CD4-positive, alpha-beta memory T cell (primary cell): ENCODE results near the gene KRTAP4-4. TPM values are rescaled to one million over a fixed set of nuclear protein-coding genes. Genes with fewer than 3 reads are reported as not detected.
"Not testable (repeated sequence)": the region's sequence is repeated elsewhere in the genome, so short reads cannot be mapped to it uniquely, and the experiment has no call there.

ENCODE experiments used
- CTCF ChIA-PET: fragments of 350-600 bp; sonication (Branson Sonifier 250); formaldehyde crosslinking; loops from one replicate; lab custom pipeline; 2021; ENCODE audit warnings: inconsistent platforms; ENCODE audit not compliant: partially characterized antibody; lab: Charles Lee
- POLR2A ChIA-PET: fragments of 350-600 bp; sonication (Branson Sonifier 250); formaldehyde crosslinking; loops from one replicate; lab custom pipeline; 2021; ENCODE audit not compliant: partially characterized antibody; lab: Charles Lee
- DNase-seq, 5 donors: peaks; one replicate each; pipeline versions ENCODE4 v3.0.0 to v3.0.0-alpha.2; 2020 to 2022; ENCODE audit warnings: mixed read lengths in 1 of 5
- H3K27ac ChIP-seq: one replicate; pipeline ENCODE4 v1.7.0; 2013; ENCODE audit warnings: low read depth, low read length
- H3K27me3 ChIP-seq: 2 replicates; pipeline ENCODE4 v1.7.0; 2013; ENCODE audit warnings: mild to moderate bottlenecking, low read length, moderate library complexity; ENCODE audit not compliant: insufficient read depth
- H3K36me3 ChIP-seq: 2 replicates; pipeline ENCODE4 v1.7.0; 2013; ENCODE audit warnings: mild to moderate bottlenecking, low read length, moderate library complexity; ENCODE audit not compliant: insufficient read depth
- H3K4me1 ChIP-seq: 2 replicates; pipeline ENCODE4 v1.7.0; 2013; ENCODE audit warnings: mild to moderate bottlenecking, low read length, moderate library complexity; ENCODE audit not compliant: insufficient read depth
- H3K4me3 ChIP-seq, 2 donors: one replicate each; pipeline ENCODE4 v1.7.0; 2013; ENCODE audit warnings: low read length in 2 of 2, mild to moderate bottlenecking in 1 of 2
- H3K9me3 ChIP-seq, 2 donors: one replicate each; pipeline ENCODE4 v1.7.0; 2013; ENCODE audit warnings: low read length in 2 of 2, control low read depth in 1 of 2; ENCODE audit not compliant: control insufficient read depth in 1 of 2
- H3K27ac Mint-ChIP-seq, 7 donors: one replicate each; pipeline ENCODE4 v1.8.0; 2020 to 2021; ENCODE audit warnings: mixed read lengths in 7 of 7, mild to moderate bottlenecking in 6 of 7, inconsistent platforms in 3 of 7, moderate library complexity in 3 of 7
- H3K27me3 Mint-ChIP-seq, 2 donors: one replicate each; pipeline ENCODE4 v1.8.0; 2020 to 2021; ENCODE audit warnings: mixed read lengths in 2 of 2
- H3K36me3 Mint-ChIP-seq, 2 donors: one replicate each; pipeline ENCODE4 v1.8.0; 2020 to 2021; ENCODE audit warnings: mixed read lengths in 2 of 2, inconsistent platforms in 1 of 2, mild to moderate bottlenecking in 1 of 2
- H3K4me1 Mint-ChIP-seq, 4 donors: one replicate each; pipeline ENCODE4 v1.8.0; 2020 to 2021; ENCODE audit warnings: mixed read lengths in 4 of 4, mild to moderate bottlenecking in 1 of 4
- H3K4me3 Mint-ChIP-seq, 8 donors: one replicate each; pipeline ENCODE4 v1.8.0; 2020 to 2021; ENCODE audit warnings: mixed read lengths in 8 of 8, mild to moderate bottlenecking in 7 of 8, moderate library complexity in 6 of 8, inconsistent platforms in 3 of 8
- H3K9me3 Mint-ChIP-seq, 8 donors: one replicate each; pipeline ENCODE4 v1.8.0; 2020 to 2021; ENCODE audit warnings: mixed read lengths in 8 of 8, mild to moderate bottlenecking in 5 of 8, inconsistent platforms in 3 of 8, moderate library complexity in 1 of 8
- intact Hi-C: fragments of 100-400 bp; cut with micrococcal nuclease; formaldehyde crosslinking; loops from one replicate; pipeline ENCODE4 v1.15.1; 2023
- polyA plus RNA-seq, 2 donors: library from polyadenylated mRNA; unstranded; fragments of 300-500 nt; fragmentation: Illumina TruSeq; gene quantifications; one replicate each; pipeline ENCODE4 v1.2.3, GENCODE V29; 2021
- total RNA-seq, 2 experiments: library from RNA; stranded (reverse); gene quantifications; one replicate each; pipeline ENCODE4 v1.2.3, GENCODE V29; 2021

KRTAP4-4 gene
- total RNA-seq (not detected), polyA plus RNA-seq (not detected)

DNA sequence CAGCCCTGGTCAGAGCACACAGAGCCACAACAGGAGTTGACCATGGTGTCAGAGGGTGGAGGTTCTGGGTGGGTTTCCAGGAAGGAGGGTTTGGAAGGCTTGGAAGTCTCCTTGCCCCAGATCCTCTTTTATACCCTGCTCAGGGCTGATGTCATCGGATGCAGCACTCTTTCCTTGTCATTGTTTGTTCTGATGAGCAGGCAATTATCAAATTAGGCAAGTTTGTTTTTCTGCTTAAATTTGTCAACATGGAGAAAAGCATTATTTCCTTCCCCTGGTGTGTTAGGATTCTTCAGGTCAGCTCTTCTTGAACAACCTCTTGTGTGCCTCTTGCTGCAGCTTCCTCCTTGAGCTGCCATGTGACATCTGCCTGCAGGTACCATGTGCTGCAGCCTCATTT lies at the start of gene KRTAP4-4:
TSS of gene KRTAP4-4 (minus strand) at position 101 of the 400 bp plus-strand sequence. CDS start at position 44, 57 bp downstream.
- Histone ChIP-seq H3K4me3 (no peak within 1 kb of the TSS), H3K4me1 (no peaks in the 10 kb centered on the region), H3K36me3 (no peaks in the 10 kb centered on the region), H3K9me3 (no peaks in the 10 kb centered on the region), H3K27me3 (peaks cover 3% of the 10 kb centered on the region), H3K27ac (no peak within 1 kb of the TSS)
- intact Hi-C loops = no loop called here
- no peaks in the 10 kb centered on the region for H3K36me3 Mint-ChIP-seq
- H3K4me1 Mint-ChIP-seq = no peaks in the 10 kb centered on the region
- H3K9me3 Mint-ChIP-seq = no peaks in the 10 kb centered on the region
- CTCF ChIA-PET = no interaction called here
- peaks cover 14 to 21% of the 10 kb centered on the region in 2 donors for H3K27me3 Mint-ChIP-seq
- POLR2A ChIA-PET = interaction anchor here (0.5 kb wide), 1 partner anchor 1660 kb away, joined by 3 read pairs; no protein-coding TSS in a partner anchor
- H3K27ac Mint-ChIP-seq = peak within 1 kb of the TSS in 1 of 7 donors; percentile 70
- no peak within 1 kb of the TSS for H3K4me3 Mint-ChIP-seq
- DNase-seq = no peak

DNA sequence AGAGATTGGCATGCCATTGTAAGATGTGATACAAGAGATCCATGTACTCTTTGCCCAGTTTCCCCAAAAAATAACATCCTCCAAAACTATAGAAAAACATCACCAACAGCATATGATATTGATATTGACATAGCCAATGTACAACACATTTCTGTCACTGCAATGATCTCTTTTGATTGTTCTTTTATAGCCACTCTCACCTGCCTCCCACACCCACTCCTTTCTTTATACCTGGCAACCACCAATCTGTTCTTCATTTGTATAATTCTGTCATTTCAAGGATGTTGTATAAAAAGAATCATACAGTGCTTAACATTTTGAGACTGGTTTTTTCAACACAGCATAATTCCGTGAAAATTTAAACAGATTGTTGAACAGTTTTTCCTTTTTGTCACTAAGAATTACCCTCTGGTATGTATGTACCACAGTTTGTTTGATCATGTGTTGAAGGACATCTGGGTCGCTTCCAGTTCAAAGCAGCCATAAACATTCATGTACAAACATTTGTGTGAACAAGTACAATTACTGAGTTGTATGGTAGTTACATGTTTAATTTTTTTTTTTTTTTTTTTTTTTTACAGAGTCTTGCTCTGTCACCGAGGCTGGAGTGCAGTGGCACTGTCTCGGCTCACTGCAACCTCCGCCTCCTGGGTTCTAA lies 39.0 kb upstream of the KRTAP4-4 start:
- Histone ChIP-seq H3K27me3 (no peaks in the 10 kb centered on the region), H3K36me3 (no peaks in the 10 kb centered on the region), H3K4me3 (no peak overlapping the region), H3K4me1 (no peaks in the 10 kb centered on the region), H3K9me3 (no peaks in the 10 kb centered on the region), H3K27ac (no peak overlapping the region)
- peaks cover 0 to 1% (median 0%) of the 10 kb centered on the region in 4 donors for H3K4me1 Mint-ChIP-seq
- H3K9me3 Mint-ChIP-seq = peaks cover 0 to 8% (median 2%) of the 10 kb centered on the region in 8 donors
- no peak for DNase-seq
- ChIA-PET POLR2A (no interaction called here), CTCF (no interaction called here)
- H3K27ac Mint-ChIP-seq = no peak overlapping the region
- intact Hi-C loops = no loop called here
- H3K36me3 Mint-ChIP-seq = no peaks in the 10 kb centered on the region
- no peak overlapping the region for H3K4me3 Mint-ChIP-seq
- H3K27me3 Mint-ChIP-seq = peaks cover 0 to 6% of the 10 kb centered on the region in 2 donors

DNA sequence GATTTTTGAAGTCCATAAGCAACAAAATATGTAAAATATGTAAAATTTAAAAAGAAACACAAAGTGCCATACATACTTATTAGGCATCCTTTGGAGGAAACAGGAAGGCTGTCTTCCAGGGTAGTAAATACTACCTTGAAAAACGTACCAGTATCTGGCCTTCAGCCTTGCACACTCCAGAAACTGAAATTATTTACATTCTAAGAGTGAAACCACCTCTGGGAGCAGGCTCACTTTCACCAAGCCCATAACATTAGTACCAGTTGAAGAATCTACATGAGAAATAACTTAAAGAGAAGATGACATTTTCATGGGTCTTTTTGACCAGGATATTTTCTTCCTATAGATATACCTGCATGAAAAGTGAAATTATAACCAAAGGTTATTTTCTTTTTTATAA lies 35.5 kb upstream of the KRTAP4-4 start:
- DNase-seq = no peak
- H3K4me1 ChIP-seq = no peaks in the 10 kb centered on the region
- no peaks in the 10 kb centered on the region for H3K9me3 ChIP-seq
- no peaks in the 10 kb centered on the region for H3K36me3 Mint-ChIP-seq
- peaks cover 0 to 9% (median 5%) of the 10 kb centered on the region in 8 donors for H3K9me3 Mint-ChIP-seq
- no peaks in the 10 kb centered on the region for H3K27me3 ChIP-seq
- H3K36me3 ChIP-seq = no peaks in the 10 kb centered on the region
- POLR2A ChIA-PET = no interaction called here
- no peak overlapping the region for H3K27ac ChIP-seq
- H3K4me3 ChIP-seq = no peak overlapping the region
- peaks cover 0 to 5% (median under 1%) of the 10 kb centered on the region in 4 donors for H3K4me1 Mint-ChIP-seq
- no peak overlapping the region for H3K27ac Mint-ChIP-seq
- CTCF ChIA-PET = no interaction called here
- H3K4me3 Mint-ChIP-seq = no peak overlapping the region
- intact Hi-C loops = no loop called here
- peaks cover 1 to 12% of the 10 kb centered on the region in 2 donors for H3K27me3 Mint-ChIP-seq

DNA sequence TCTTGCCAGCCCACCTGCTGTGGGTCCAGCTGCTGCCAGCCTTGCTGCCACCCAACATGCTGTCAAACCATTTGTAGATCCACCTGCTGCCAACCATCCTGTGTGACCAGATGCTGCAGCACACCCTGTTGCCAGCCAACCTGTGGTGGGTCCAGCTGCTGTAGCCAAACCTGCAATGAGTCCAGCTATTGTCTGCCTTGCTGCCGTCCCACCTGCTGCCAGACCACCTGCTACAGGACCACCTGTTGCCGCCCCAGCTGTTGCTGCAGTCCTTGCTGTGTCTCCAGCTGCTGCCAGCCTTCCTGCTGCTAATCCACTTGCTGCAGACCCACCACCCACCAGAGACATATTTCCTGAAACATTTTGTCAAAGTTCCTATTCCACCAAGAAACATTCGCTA lies 29.8 kb upstream of the KRTAP4-4 start:
- no peak overlapping the region for H3K27ac ChIP-seq
- no peaks in the 10 kb centered on the region for H3K36me3 Mint-ChIP-seq
- no peaks in the 10 kb centered on the region for H3K4me1 ChIP-seq
- H3K9me3 Mint-ChIP-seq = peaks cover 0 to 5% (median 1%) of the 10 kb centered on the region in 8 donors
- H3K4me3 ChIP-seq = no peak overlapping the region
- intact Hi-C loops = no loop called here
- no peak for DNase-seq
- ChIA-PET CTCF (no interaction called here), POLR2A (no interaction called here)
- H3K9me3 ChIP-seq = no peaks in the 10 kb centered on the region
- peaks cover 9 to 27% of the 10 kb centered on the region in 2 donors for H3K27me3 Mint-ChIP-seq
- H3K27me3 ChIP-seq = no peaks in the 10 kb centered on the region
- H3K36me3 ChIP-seq = no peaks in the 10 kb centered on the region
- H3K27ac Mint-ChIP-seq = no peak overlapping the region
- no peak overlapping the region for H3K4me3 Mint-ChIP-seq
- peaks cover 0 to 5% (median 0%) of the 10 kb centered on the region in 4 donors for H3K4me1 Mint-ChIP-seq

DNA sequence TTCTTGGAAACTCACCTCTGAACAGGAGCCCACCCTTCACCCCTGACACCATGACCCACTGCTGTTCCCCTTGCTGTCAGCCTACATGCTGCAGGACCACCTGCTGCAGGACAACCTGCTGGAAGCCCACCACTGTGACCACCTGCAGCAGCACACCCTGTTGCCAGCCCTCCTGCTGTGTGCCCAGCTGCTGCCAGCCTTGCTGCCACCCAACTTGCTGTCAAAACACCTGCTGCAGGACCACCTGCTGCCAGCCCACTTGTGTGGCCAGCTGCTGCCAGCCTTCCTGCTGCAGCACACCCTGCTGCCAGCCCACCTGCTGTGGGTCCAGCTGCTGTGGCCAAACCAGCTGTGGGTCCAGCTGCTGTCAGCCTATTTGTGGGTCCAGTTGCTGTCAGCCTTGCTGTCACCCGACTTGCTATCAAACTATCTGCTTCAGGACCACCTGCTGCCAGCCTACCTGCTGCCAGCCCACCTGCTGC lies 29.3 kb upstream of the KRTAP4-4 start, which contains the start of gene KRTAP9-1:
TSS of gene KRTAP9-1 (plus strand) at position 51 of the 482 bp plus-strand sequence. CDS start at position 51, 0 bp downstream.
- H3K9me3 Mint-ChIP-seq, H3K4me3 ChIP-seq, H3K27ac ChIP-seq, H3K4me3 Mint-ChIP-seq, H3K9me3 ChIP-seq, POLR2A ChIA-PET, H3K36me3 ChIP-seq, H3K36me3 Mint-ChIP-seq, DNase-seq, CTCF ChIA-PET, H3K27me3 ChIP-seq, H3K4me1 ChIP-seq, intact Hi-C loops, H3K27ac Mint-ChIP-seq, H3K4me1 Mint-ChIP-seq: not testable (repeated sequence)
- peaks cover 9 to 27% of the 10 kb centered on the region in 2 donors for H3K27me3 Mint-ChIP-seq

DNA sequence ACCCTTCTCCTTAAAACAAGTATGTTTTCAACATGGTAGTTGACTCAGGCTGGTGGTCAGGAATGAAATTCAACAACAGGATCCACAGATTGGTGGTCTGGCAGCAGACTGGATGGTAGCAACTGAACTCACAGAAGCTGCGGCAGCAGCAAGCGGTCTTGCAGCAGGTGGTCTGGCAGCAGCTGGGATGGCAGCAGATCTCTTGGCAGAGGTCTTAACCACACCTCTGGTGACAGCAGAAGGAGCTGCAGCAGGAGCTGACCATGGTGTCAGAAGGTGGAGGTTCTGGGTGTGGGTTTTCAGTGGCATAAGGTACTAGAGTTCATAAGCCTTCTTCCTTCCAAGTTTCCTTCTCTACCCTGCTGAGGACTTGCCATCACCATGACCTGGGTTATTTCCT lies 26.3 kb upstream of the KRTAP4-4 start:
- Histone ChIP-seq H3K36me3 (no peaks in the 10 kb centered on the region), H3K27ac (no peak overlapping the region), H3K4me1 (no peaks in the 10 kb centered on the region), H3K4me3 (no peak overlapping the region), H3K9me3 (no peaks in the 10 kb centered on the region), H3K27me3 (no peaks in the 10 kb centered on the region)
- no peak for DNase-seq
- POLR2A ChIA-PET = no interaction called here
- intact Hi-C loops = no loop called here
- Mint-ChIP-seq H3K27ac (no peak overlapping the region), H3K36me3 (no peaks in the 10 kb centered on the region), H3K27me3 (peaks cover 9 to 32% of the 10 kb centered on the region in 2 donors), H3K9me3 (peaks cover 0 to 5% (median 0%) of the 10 kb centered on the region in 8 donors), H3K4me1 (no peaks in the 10 kb centered on the region), H3K4me3 (no peak overlapping the region)
- CTCF ChIA-PET = no interaction called here

DNA sequence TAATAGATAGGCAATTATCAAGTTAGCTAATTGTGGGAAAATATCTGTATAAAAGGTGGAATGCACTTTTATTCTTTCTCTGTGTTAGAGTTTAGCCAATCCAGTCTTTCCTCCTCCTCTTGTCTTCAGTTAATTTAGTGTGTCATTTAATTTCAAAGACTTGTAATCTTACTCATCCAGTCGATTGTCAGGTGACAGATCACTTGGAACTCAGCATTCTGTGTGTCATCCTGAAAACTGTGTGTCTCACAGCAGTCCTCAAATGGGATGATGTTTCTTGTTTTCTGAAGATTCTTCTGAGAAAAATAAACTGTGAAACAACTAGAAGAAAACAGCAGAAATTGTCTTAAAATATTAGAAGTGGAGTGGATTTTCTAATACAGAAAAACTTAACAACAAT lies 24.5 kb upstream of the KRTAP4-4 start:
- no peak overlapping the region for H3K27ac Mint-ChIP-seq
- ChIA-PET POLR2A (no interaction called here), CTCF (no interaction called here)
- no peak for DNase-seq
- Histone ChIP-seq H3K9me3 (no peaks in the 10 kb centered on the region), H3K27ac (no peak overlapping the region), H3K36me3 (no peaks in the 10 kb centered on the region), H3K27me3 (no peaks in the 10 kb centered on the region), H3K4me1 (no peaks in the 10 kb centered on the region), H3K4me3 (no peak overlapping the region)
- H3K27me3 Mint-ChIP-seq = peaks cover 3 to 18% of the 10 kb centered on the region in 2 donors
- no peaks in the 10 kb centered on the region for H3K36me3 Mint-ChIP-seq
- peaks cover 0 to 5% (median 0%) of the 10 kb centered on the region in 8 donors for H3K9me3 Mint-ChIP-seq
- intact Hi-C loops = no loop called here
- no peak overlapping the region for H3K4me3 Mint-ChIP-seq
- H3K4me1 Mint-ChIP-seq = no peaks in the 10 kb centered on the region
